Spinal cord (tissue), 10 donors: ENCODE data around the gene URM1. TPM values are rescaled to one million over a fixed set of nuclear protein-coding genes. Genes with fewer than 3 reads are reported as not detected.

Source experiments
- DNase-seq, 6 donors: peaks; one replicate each; pipeline versions ENCODE4 v3.0.0 to v3.0.0-alpha.2; 2013 to 2015; ENCODE audit warnings: low spot score in 6 of 6, low read depth in 4 of 6
- H3K27ac ChIP-seq: one replicate; pipeline ENCODE4 v1.5.1; 2013; ENCODE audit warnings: low read depth, low read length, control low read depth
- H3K27me3 ChIP-seq: one replicate; pipeline ENCODE4 v1.6.1; 2013; ENCODE audit warnings: low read length; ENCODE audit not compliant: control insufficient read depth, insufficient read depth
- H3K36me3 ChIP-seq: one replicate; pipeline ENCODE4 v1.6.1; 2013; ENCODE audit warnings: low read length; ENCODE audit not compliant: control insufficient read depth, insufficient read depth
- H3K4me1 ChIP-seq: one replicate; pipeline ENCODE4 v1.6.1; 2013; ENCODE audit warnings: low read length; ENCODE audit not compliant: control insufficient read depth, insufficient read depth
- H3K4me3 ChIP-seq: one replicate; pipeline ENCODE4 v1.5.1; 2013; ENCODE audit warnings: low read depth, low read length, control low read depth
- H3K9me3 ChIP-seq: one replicate; pipeline ENCODE4 v1.6.1; 2013; ENCODE audit warnings: low read length; ENCODE audit not compliant: control insufficient read depth, insufficient read depth
- WGBS: methylation state at CpG from one replicate; pipeline ENCODE4 v1.1.5; 2013; ENCODE audit warnings: missing lambda C conversion rate; ENCODE audit not compliant: insufficient coverage; 5-methylcytosine and 5-hydroxymethylcytosine counted together
- polyA plus RNA-seq, 2 donors: library from polyadenylated mRNA; unstranded; fragments of 120-200 nt; gene quantifications; one replicate each; pipeline ENCODE4 v1.2.1, GENCODE V29; 2013; ENCODE audit not compliant: insufficient read length in 2 of 2
- total RNA-seq, 2 donors: library from RNA; depleted of rRNA in 1 of 2; stranded (reverse); fragments of 120-200 nt in 1 of 2; fragments of >200 nt in 1 of 2; gene quantifications; one replicate each; pipeline versions ENCODE4 v1.2.3 to v1.2.4, GENCODE V29; 2013 to 2014
- donor health status: healthy.

The URM1 gene
- total and polyA plus RNA-seq, 4 donors, result 28.4 to 80.6 (median 63.3) TPM

DNA sequence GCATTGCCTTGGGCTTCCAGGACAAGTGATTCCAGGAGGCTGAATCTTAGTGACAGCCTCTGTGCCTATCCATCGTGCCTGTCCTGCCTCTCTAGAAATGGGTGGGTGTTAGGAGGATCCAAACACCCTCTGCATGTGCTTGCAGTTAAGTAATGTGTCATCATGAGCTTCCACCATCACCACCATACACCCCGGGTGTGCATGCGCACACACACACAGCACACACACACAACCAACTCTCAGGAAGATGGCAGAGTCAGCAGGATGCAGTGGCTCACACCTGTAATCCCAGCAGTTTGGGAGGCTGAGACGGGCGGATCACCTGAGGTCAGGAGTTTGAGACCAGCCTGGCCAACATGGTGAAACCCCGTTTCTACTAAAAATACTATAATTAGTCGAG is 26.7 kb downstream of the URM1 start:
- no peak overlapping the region for H3K27ac ChIP-seq
- no peaks in the 10 kb centered on the region for H3K9me3 ChIP-seq
- H3K36me3 ChIP-seq, result peaks cover 2% of the 10 kb centered on the region
- no peak overlapping the region for H3K4me3 ChIP-seq
- DNase-seq, result no peak
- WGBS, result 92% methylated on average over 5 of the region's 7 CpGs
- peaks cover 8% of the 10 kb centered on the region for H3K27me3 ChIP-seq
- peaks cover 28% of the 10 kb centered on the region for H3K4me1 ChIP-seq

GRCh38 chr9:128399861-128400260 is 28.7 kb downstream of the URM1 start:
- Histone ChIP-seq H3K36me3 (peaks cover 2% of the 10 kb centered on the region), H3K27ac (no peak overlapping the region), H3K27me3 (no peaks in the 10 kb centered on the region), H3K4me3 (no peak overlapping the region), H3K4me1 (peaks cover 18% of the 10 kb centered on the region), H3K9me3 (no peaks in the 10 kb centered on the region)
- DNase-seq, result no peak
- WGBS, result 63% methylated on average over 3 of the region's 3 CpGs

- peaks cover 45% of the 10 kb centered on the region for H3K4me1 ChIP-seq
- 20% methylated on average over 1 of the region's 5 CpGs for WGBS
- H3K27ac ChIP-seq, result no peak overlapping the region
- no peak overlapping the region for H3K4me3 ChIP-seq
- H3K36me3 ChIP-seq, result peaks cover 2% of the 10 kb centered on the region
- H3K9me3 ChIP-seq, result no peaks in the 10 kb centered on the region
- peak in 2 of 6 donors; percentile 58 to 70 for DNase-seq
- no peaks in the 10 kb centered on the region for H3K27me3 ChIP-seq
Observed at GRCh38 chr9:128404560-128404959, 33.4 kb downstream of the URM1 start.

DNA sequence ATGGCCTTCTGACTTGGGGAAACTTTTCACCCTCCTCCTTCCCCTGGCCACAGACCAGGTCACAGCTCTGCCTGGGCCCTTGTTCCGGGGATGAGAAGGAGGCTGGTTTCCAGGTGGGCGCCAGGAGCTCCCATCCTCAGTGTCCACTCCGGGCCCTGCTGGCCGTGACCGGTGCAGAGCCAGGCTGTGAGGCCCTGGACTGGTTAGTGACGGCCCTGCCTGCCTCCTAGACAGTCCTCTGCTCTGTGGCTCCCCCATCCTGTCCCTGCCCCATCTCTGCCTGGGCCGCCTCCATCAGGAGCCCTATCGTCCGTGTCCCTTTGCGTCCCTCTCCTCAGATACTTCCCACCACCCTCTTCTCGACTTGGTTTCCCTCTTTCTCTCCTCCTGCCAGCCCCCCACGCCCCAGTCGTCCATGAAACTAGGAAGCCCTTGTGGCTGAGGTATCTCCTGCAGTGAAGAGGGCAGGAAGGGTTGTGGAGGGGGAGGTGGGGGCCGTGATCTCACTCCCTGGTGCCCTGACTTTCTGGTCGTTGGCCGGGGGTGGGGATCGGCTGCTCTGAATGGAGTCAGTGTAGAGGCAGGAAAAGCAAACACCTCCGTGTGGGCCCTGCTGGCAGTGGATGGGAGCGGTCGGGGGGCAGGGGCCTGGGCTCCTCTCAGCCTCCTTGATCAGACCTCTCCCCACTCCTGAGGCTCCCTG is 34.1 kb downstream of the URM1 start:
- no peak overlapping the region for H3K27ac ChIP-seq
- WGBS, result 49% methylated on average over 14 of the region's 20 CpGs
- peaks cover 52% of the 10 kb centered on the region for H3K4me1 ChIP-seq
- H3K4me3 ChIP-seq, result no peak overlapping the region
- H3K9me3 ChIP-seq, result no peaks in the 10 kb centered on the region
- H3K27me3 ChIP-seq, result no peaks in the 10 kb centered on the region
- DNase-seq, result no peak
- peaks cover 2% of the 10 kb centered on the region for H3K36me3 ChIP-seq

DNA sequence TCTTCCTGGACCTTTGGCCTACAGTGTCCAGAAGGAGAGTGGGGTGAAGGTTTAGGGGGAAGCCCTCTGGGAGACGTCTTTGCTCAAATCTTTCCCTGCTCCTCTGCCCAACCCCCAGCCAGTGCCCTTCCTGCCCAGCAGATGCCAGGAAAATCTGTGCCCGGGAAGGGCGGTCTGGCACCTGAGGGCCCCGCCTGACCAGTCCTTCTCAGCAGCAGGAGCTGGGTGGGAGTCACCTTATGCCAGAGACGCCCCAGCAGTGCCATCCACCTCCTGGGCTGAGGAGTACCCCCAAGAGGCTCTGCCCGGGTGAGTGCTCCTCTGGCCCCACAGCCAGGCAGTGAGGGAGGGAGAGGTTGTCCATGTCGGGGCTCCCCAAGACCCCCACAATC is 34.6 kb downstream of the URM1 start:
- WGBS, result 72% methylated on average over 6 of the region's 7 CpGs
- H3K4me3 ChIP-seq, result no peak overlapping the region

GRCh38 chr9:128406848-128407391 is 35.7 kb downstream of the URM1 start:
- whole genome bisulfite sequencing, result 66% methylated on average over 8 of the region's 9 CpGs
- no peaks in the 10 kb centered on the region for H3K36me3 ChIP-seq
- no peak overlapping the region for H3K27ac ChIP-seq
- peak in 1 of 6 donors; percentile 42 for DNase-seq
- H3K4me3 ChIP-seq, result no peak overlapping the region
- H3K4me1 ChIP-seq, result peaks cover 60% of the 10 kb centered on the region
- H3K9me3 ChIP-seq, result no peaks in the 10 kb centered on the region
- no peaks in the 10 kb centered on the region for H3K27me3 ChIP-seq

More for the DNA sequence above, 34.6 kb downstream of the URM1 start:
- Histone ChIP-seq H3K27ac (no peak overlapping the region), H3K36me3 (no peaks in the 10 kb centered on the region), H3K27me3 (no peaks in the 10 kb centered on the region), H3K9me3 (no peaks in the 10 kb centered on the region), H3K4me1 (peaks cover 52% of the 10 kb centered on the region)
- DNase-seq, result no peak

GRCh38 chr9:128408963-128409431 is 37.8 kb downstream of the URM1 start:
- WGBS, result 7% methylated on average over 20 of the region's 26 CpGs
- Histone ChIP-seq H3K27me3 (no peaks in the 10 kb centered on the region), H3K4me3 (no peak overlapping the region), H3K36me3 (no peaks in the 10 kb centered on the region), H3K4me1 (peaks cover 66% of the 10 kb centered on the region), H3K27ac (peak overlapping the region; percentile 29), H3K9me3 (no peaks in the 10 kb centered on the region)
- peak in 2 of 6 donors; percentile 48 to 74 for DNase-seq

DNA sequence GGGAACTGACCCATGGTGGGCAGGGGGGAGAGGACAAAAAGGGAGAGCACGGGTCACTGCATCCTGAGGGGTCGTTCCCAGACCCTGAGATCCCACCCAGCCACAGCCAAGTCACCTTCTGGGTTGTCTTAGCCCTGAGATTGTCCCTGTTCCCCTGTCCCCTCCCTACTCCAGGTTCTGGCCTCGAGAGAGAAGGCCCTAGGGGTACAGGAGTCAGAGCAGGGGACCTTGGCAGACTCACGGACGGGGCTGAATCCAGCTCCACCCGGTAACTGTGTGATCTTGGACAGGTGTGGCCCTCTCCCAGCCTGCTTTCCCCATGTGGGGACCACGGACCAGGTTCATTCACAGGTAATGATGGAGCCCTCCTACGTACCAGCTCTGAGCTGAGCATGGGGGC is 38.3 kb downstream of the URM1 start:
- Histone ChIP-seq H3K9me3 (no peaks in the 10 kb centered on the region), H3K27ac (no peak overlapping the region), H3K4me3 (no peak overlapping the region), H3K36me3 (no peaks in the 10 kb centered on the region), H3K4me1 (peaks cover 61% of the 10 kb centered on the region), H3K27me3 (no peaks in the 10 kb centered on the region)
- DNase-seq, result no peak
- 74% methylated on average over 5 of the region's 8 CpGs for WGBS

GRCh38 chr9:128409978-128410377 is 38.8 kb downstream of the URM1 start:
- no peaks in the 10 kb centered on the region for H3K27me3 ChIP-seq
- H3K27ac ChIP-seq, result no peak overlapping the region

More at GRCh38 chr9:128409978-128410377, 38.8 kb downstream of the URM1 start:
- DNase-seq, result peak in 1 of 6 donors; percentile 63
- Histone ChIP-seq H3K9me3 (no peaks in the 10 kb centered on the region), H3K4me1 (peaks cover 56% of the 10 kb centered on the region), H3K36me3 (no peaks in the 10 kb centered on the region), H3K4me3 (no peak overlapping the region)
- WGBS, result 26% methylated on average over 5 of the region's 6 CpGs
